ENCODE data around the gene MYO1H.

Gene MYO1H

DNA sequence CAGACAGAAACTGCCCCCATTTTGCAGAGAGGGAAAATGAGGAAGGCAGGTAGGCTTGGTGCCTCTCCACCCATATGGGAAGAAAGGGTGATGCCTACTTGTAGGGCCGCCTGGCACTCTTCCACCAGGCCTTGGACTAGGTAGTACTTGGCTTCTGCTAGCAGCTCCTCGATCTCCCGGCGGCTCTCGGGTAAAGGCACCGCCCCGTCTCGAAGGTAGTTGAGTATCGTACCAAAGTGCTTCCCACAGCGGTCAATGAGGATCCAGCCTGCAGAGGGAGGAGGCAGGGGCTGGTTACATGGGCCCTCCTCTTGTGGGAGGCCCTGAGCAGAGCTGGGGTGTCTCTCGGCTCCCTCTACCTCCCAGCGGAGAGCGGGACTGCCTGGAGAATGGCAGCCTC, 112.8 kb downstream of the MYO1H start:
- H3K4me3 ChIP-seq (replicated peaks in 1 of 2; ENCODE audit: low read depth in 2 of 2, low read length in 2 of 2), result no peak overlapping the region
- no peak for TF ChIP-seq CTCF (IDR thresholded peaks at IDR 0.05; ENCODE audit: low read depth, low read length)
- no peak for DNase-seq (ENCODE audit: low read depth in 2 of 2)

- H3K4me3 ChIP-seq (replicated peaks in 1 of 2; ENCODE audit: low read depth in 2 of 2, low read length in 2 of 2), result no peak overlapping the region
- TF ChIP-seq CTCF (IDR thresholded peaks at IDR 0.05; ENCODE audit: low read depth, low read length), result no peak
- peak; percentile 60 to 75 for DNase-seq (ENCODE audit: low read depth in 2 of 2)
Observed at GRCh38 chr12:109461049-109461845, 113.5 kb downstream of the MYO1H start.

GRCh38 chr12:109461846-109462756, 114.4 kb downstream of the MYO1H start:
- no peak for TF ChIP-seq CTCF (IDR thresholded peaks at IDR 0.05; ENCODE audit: low read depth, low read length)
- H3K4me3 ChIP-seq (replicated peaks in 1 of 2; ENCODE audit: low read depth in 2 of 2, low read length in 2 of 2), result peak overlapping the region in 1 of 2 donors; percentile 0
- DNase-seq (ENCODE audit: low read depth in 2 of 2), result peak; percentile 97 to 98

DNA sequence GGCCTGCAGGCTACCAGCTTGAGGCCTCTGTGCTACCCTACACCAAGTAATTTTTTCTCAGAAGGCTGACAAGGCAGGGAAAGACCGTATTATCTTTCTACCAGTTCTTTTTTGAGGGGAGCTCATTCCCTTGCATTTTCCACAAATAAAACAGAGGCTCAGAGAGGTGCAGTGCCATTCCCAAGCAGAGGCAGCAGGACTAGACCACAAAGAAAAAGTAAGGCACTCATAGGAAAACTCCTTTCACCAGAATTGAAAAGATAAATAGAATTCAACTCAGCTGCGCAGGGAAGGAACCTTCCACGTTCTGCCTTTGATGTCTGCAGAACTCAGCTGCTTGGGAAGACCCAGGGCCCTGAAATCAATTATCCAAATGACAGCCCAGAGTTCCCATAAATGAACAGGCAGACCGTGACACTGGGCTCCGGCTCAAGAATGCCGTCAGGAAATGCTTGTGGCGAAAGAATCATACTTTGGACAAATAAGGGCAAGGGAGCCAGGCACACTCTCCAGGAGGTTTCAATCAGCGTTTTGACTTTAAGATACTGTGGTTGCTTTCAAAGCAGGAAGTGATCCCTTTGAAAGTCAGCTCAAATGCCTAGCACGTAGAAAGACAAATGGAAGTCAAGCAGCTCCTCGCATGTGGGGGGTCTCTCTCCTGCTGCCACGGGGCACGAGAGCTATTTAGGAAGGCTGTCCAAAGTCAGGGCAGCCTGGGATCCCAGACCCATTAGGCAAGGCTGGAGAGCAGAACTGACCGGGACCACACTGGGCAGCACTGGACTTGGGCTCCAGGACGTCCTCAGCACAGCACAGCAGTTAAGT, 115.4 kb downstream of the MYO1H start:
- TF ChIP-seq CTCF (IDR thresholded peaks at IDR 0.05; ENCODE audit: low read depth, low read length), result peak; percentile 6
- H3K4me3 ChIP-seq (replicated peaks in 1 of 2; ENCODE audit: low read depth in 2 of 2, low read length in 2 of 2), result peak overlapping the region in 1 of 2 donors; percentile 41
- peak; percentile 98 for DNase-seq (ENCODE audit: low read depth in 2 of 2)

GRCh38 chr12:109463756-109464155, 116.1 kb downstream of the MYO1H start:
- peak overlapping the region in 1 of 2 donors; percentile 41 for H3K4me3 ChIP-seq (replicated peaks in 1 of 2; ENCODE audit: low read depth in 2 of 2, low read length in 2 of 2)
- TF ChIP-seq CTCF (IDR thresholded peaks at IDR 0.05; ENCODE audit: low read depth, low read length), result no peak
- DNase-seq (ENCODE audit: low read depth in 2 of 2), result peak; percentile 30 to 58

DNA sequence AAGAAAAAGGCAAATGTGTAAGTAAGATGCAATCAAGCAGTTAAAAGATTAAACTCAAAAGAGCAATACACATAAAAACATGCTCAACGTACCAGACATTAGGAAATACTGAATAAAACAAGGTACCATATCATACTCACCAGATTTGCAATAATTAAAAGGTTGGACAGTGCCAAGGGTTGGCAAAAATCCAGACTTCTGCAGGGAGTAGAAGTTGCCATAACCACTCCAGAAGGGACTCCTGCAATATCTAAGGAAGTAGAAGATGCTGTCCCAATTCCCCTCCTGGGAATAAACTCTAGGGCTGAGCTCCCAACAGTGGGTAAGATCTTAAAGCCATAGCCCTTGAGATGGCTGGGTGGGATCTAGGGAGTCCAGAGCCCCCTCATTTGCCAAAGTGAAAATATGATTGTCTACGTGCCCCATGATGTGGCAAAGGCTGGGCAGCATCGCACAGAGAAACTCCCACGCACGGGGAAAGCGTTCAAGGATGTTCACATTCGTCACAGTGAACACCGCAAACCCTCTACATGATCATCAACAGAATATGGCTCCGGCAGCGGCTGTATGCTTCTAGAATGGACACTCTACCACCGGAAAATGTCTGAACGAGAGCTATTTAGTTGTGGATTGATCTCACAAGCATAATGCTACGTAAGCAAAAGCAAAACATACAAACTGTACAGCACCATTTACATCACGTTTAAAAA, 117.1 kb downstream of the MYO1H start:
- DNase-seq (ENCODE audit: low read depth in 2 of 2), result peak; percentile 28 to 78
- H3K4me3 ChIP-seq (replicated peaks in 1 of 2; ENCODE audit: low read depth in 2 of 2, low read length in 2 of 2), result no peak overlapping the region
- TF ChIP-seq CTCF (IDR thresholded peaks at IDR 0.05; ENCODE audit: low read depth, low read length), result no peak

All from cardiac fibroblast (primary cell).